Measurements from ENCODE around the gene CALR3.
"Not testable (repeated sequence)": the region's sequence is repeated elsewhere in the genome, so short reads cannot be mapped to it uniquely, and the experiment has no call there.

CALR3 gene

DNA sequence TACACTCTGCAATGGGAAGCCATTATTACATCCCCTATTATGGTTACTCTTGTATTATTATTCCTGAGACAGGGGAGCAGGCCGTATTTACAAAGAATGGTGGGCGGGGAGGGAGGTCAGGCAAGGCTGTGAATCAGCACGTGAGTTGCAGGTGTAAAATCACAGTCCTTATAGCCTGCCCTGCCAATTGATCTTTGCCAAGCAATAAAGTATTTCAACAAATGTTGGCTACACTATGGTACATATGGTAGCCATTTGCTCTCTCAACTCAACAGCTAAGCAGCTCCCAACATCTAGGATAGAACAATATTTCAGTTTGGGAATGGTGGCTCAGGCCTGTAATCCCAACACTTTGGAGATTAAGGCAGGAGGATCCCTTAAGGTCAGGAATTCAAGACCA, 36.3 kb downstream of the CALR3 start:
- no peak overlapping the region for H3K27ac ChIP-seq
- DNase-seq (ENCODE audit: low read depth, low spot score): no peak

DNA sequence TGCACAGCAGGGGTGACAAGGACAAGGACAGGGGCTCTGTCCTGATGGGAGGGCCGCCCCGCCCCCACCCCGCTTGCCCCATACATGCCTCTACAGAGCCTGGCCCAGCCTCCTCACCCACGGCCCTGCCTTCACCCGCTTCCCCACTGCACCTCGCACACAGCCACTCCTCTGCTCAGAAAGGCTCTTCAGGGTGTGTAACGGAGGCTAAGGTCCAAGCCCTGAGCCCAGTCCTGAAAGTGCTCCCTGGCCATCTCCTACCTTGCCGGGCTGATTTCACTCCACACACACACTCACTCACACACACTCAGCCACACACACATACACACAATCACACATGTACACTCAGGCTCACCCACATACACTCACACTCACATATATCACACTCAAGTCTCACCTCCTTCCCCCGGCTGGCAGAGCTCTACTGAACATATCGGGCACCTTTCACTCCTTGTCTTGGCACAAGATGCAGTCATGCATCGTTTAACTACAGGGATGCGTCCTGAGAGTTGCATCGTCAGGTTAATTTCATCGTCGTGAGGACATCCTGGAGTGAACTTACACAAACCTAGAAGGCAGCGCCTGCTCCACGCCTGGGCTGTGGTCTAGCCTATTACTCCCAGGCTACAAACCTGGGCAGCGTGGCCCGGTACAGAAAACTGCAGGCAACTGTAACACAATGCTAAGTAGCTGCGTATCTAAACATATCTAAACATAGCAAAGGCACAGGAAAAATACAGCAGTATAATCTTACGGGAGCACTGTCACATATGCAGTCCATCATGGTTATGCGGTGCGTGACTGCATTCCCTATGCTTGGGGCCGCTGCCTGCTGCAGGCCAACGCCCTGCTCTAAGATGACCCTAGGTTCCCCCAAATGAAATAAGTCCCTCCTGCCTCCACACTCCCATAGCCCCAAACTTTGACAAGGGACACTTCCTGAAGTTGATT, 37.3 kb downstream of the CALR3 start:
- no peak for DNase-seq (ENCODE audit: low read depth, low spot score)
- H3K27ac ChIP-seq: no peak overlapping the region

DNA sequence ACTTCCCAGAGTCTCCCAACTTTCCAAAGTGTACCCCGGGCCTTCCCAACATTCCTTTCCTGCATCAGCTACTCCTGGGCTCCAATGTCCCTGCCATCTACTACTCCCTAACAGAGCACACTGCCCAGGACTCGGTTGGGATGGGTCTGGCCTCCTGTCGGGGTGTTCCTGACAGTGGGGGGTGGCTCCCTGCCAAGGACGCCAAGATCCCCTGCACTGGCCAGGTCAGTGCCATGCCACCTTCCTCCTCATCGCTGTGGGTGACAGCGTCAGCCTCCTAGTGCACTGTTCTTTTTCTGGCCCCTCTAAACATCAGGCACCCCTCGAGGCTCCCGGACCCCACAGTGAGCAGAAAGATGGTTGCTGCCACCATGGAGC, 38.0 kb downstream of the CALR3 start:
- DNase-seq (ENCODE audit: low read depth, low spot score): no peak
- H3K27ac ChIP-seq: no peak overlapping the region

DNA sequence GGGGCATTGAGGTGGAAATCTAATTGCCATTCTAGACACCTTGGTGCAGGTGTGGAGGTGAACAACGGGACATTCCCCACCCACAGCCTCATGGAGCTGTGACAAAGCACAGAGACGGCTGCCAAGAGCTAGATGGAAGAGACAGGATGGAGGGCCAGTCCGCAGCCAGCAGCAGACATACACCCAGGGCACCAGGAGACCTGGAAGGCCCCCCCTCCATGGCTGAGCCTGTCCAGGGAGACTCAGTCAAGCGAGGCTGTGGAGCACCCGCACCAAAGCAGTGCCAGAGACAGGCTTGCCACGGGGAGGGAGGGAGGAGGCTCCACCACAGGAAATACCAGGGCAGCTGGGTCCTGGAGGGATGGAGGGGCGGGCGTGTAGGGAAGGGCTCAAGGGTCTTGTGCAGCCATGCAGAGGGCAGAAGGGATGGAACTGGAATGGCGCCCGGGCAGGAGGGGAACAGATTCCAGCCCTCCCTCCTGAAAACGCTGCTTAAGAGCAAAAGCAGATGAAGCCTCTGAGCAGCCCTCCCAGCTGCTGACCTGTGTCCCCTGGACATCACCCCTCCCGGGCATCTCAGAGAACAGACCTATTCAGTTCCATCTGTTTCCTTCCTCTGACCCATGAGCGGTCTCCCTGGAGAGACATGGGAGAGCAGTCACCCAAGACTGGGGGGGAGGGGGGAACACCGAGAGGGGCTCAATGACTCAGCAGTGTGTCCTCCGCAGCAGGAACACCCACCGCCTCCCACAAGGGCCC, 38.6 kb downstream of the CALR3 start:
- no peak overlapping the region for H3K27ac ChIP-seq
- no peak for DNase-seq (ENCODE audit: low read depth, low spot score)

DNA sequence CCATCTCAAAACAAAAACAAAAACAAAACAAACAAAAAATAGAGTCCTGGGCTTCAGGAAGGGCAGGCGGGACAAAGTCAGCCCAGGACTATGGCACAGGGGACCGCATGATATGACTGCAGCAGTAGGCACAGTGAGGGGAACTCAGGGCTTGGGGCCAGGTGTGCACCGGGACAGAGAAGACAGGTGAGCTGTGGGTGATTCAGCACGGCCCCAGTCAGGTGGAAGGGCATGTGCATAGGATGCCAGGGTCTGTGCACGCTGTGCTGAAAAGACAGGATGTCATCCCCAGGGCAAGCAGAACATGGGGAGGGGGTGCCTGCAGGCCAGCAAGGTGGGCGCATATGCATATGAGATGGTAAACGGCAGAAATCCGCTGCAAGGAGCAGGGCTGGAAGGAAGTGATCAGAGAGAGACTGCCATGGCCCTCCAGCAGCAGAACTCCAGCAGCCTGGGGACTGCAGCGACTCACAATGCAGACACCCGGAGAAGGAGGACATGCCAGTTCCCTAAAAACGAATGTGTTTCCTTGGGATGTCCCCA, 39.2 kb downstream of the CALR3 start:
- H3K27ac ChIP-seq: no peak overlapping the region

DNA sequence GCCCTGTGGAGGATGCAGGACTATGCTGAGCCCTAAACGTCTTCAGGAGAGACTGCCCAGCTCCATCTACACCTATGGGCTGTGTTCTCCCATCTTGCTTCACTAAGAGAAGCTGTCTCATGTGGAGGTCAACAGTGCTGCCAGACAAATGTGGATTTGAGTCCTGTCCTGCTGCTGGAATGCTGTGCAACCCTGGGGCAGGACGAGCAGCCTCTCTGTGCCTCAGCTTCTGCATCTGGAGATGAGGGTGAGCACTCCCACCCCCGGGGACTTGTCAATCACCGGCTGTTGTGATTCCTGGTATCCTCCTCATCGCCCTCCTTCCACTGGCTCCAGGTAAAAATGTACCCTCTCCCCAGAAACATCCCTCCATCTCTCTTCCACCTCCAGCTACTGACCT, 40.5 kb downstream of the CALR3 start:
- H3K27ac ChIP-seq: no peak overlapping the region
- no peak for DNase-seq (ENCODE audit: low read depth, low spot score)

More for the DNA sequence above, 39.2 kb downstream of the CALR3 start:
- no peak for DNase-seq (ENCODE audit: low read depth, low spot score)

DNA sequence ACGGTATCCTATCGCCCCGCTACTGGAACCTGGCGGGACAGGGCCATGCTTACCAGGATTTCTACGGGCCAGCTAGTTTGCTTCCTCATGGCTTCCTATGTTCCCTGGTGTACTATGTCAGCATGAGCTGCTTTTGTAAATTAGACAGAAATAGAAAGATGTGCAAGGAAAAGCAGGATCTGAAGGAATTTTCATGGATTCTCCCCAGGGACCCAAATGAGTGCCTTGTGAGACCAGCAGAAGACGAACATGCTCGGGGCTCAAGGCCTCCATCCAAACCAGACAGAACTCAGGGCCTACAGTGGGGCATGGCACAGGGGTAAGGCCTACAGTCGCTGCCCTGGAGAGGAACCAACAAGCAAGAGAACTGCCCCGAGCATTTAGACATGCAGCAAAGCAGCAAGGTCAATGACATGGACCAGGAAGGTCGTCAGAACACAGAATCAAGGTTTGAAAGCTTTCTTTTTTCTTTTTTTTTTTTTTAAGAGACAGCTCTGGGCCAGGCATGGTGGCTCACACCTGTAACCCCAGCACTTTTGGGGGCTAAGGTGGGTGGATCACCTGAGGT, 41.5 kb downstream of the CALR3 start:
- H3K27ac ChIP-seq: no peak overlapping the region
- no peak for DNase-seq (ENCODE audit: low read depth, low spot score)

DNA sequence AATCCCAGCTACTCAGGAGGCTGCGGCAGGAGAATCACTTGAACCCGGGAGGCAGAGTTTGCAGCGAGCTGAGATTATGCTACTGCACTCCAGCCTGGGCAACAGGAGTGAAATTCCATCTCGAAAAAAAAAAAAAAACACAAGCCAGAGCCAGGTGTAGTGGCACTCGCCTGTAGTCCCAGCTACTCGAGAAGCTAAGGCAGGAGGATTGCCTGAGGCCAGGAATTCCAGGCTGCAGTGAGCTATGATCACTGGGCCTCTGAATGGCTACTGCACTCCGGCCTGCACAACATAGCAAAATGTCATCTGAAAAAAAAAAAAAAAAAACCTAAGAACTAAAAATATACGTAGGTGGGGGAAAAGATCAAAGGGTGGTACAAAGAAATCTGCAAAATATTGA, 43.6 kb downstream of the CALR3 start:
- no peak overlapping the region for H3K27ac ChIP-seq
- DNase-seq (ENCODE audit: low read depth, low spot score): no peak

DNA sequence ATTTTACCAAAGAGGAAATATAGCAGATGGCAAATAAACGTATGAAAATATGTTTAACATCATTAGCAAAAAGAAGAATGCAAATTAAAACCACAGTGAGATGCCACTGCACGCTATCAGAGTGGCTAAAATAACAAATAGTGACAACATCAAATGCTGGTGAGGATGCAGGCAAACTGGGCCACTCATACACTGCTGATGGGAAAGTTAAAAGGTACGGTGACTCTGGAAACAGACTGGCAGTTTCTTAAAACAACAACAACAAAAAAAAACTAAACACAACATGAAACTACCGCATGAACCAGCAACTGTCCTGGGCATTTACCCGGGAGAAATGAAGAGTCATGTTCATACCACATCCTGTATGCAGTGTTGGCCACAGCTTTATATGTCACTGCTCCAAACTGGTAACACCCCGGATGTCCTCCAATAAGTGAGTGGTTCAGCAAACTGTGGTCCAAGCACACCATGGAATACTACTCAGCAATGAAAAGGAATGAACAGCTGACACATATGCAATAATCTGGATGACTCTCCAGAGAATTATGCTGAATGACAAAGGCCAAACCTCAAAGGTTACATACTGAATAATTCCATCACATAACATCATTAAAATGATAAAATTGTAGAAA, 46.5 kb downstream of the CALR3 start:
- no peak overlapping the region for H3K27ac ChIP-seq
- no peak for DNase-seq (ENCODE audit: low read depth, low spot score)

DNA sequence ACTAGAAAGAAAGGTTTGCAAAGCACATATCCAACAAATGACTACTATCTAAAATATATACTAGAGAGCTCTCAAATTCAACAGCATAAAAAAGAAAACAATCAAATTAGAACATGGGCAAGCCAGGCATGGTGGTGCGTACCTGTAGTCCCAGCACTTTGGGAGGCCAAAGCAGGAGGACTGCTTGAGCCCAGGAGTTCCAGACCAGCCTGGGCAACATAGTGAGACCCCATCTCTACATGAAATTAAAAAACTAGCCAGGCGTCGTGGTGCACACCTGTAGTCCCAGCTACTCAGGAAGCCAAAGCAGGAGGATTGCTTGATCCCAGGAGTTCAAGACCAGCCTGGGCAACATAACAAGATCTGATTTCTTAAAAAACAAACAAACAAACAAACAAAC, 47.1 kb downstream of the CALR3 start:
- H3K27ac ChIP-seq; DNase-seq (ENCODE audit: low read depth, low spot score): not testable (repeated sequence)

DNA sequence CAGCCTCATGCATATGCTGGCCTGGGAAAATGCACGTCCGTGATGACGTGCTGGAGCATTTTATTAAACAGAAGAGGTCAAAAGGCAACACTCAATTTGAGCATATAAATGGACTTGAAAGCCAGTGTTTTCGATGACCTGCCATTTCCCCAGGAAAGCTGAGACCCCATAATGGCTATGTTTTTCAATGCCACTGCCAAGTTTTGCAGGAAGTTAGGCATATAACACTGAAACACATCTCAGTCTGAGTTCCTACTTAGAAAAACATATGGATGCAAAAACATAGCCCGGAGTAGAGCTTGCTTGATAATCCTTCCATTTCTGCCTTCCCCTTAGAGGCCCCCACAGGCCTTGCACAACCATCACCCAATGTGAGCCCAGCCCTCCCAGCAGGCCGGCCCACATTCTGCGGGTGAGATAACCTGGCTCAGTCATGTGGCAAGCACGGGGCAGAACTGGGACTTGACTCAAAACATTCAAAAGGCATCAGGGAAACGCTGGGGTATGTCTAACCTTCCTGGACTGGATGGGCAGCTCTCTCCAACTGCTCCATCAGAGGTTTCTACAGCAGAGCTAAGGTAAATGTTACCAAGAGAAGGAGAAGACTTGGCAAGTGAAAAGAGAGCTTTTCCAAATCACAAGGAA, 49.1 kb downstream of the CALR3 start:
- peak overlapping the region; percentile 29 for H3K27ac ChIP-seq
- no peak for DNase-seq (ENCODE audit: low read depth, low spot score)

DNA sequence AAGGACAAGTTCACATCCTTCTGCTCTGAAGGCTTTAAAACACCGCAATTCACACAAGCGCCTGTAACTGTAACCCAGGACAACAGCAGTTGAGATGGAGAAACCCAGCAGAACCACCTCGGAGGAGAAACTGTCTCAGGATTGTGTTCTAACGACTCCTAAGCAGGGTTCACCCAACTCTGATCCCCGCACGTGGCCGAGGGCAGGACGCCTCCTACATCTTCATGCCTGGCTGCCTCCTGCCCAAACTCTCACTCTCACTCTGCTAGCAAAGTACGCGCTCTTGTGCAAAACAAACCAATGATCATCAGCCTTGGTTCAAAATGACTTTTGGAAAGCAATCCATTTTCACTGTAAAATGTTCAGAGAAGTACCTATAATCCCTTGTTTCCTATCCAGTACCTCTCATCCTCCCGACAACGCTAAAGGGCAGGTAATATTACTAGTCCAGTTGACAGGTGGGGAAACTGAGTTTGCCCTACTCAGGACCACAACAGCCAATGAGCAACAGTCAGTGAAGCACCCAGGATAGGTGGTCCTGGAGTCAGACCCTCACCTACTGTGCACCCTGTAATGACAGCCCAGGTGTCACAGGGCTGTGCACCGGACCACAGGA, 49.8 kb downstream of the CALR3 start:
- no peak overlapping the region for H3K27ac ChIP-seq
- DNase-seq (ENCODE audit: low read depth, low spot score): no peak

DNA sequence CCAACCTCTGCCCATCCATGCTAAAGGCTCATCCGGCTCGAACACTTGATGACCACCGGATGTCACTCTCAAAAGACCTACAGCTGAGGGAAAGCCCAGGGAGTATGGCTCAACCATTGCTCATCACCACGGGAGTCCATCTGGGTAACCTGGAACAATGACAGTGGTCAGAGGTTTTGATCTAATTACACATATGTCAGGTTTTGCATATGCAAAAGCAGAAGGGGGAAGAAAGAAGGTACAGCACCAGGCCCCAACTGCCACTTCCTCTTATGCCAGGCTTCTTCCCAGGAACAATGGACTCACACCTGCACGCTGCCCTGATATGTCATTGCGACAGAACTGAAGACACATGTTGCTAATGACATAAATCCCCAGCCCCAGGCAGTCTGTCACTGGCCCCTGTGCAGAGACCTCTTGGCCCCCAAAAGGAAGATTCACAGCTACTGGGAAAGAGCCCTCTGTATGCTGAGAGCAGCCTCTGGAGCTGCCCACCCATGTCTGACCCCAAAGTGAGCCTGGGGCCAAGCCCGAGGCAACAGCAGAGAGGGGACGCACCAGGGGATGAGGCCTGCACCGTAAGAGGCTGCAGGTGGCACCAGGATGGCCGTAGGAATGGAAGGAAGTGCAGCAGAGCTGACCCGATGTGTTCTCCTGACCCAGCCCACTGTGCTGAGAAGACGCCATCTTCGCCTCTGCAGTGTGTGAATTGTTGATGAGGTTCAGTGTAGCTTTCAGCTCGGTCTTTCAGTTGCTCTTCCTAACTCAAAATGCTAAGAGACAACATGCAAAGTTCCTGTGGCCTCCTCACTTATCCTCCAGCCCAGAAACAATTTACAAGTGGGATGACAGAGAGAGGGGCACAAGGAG, 50.5 kb downstream of the CALR3 start:
- no peak overlapping the region for H3K27ac ChIP-seq
- DNase-seq (ENCODE audit: low read depth, low spot score): no peak

DNA sequence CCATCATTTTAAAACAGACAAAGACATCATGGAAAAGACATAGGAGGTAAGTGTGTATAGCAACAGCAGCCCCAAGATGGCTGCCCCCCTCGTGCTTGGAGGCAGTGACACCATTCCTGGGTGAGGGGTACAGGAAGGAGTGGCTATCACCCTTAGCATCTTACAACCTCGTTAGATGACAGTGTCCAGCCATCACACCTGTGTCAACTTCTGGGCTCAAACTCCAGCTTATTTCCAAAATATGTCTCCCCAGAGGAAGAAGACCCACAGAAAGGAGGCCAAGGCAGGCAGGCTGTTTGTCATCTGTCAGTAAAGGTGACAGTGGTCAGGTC, 51.7 kb downstream of the CALR3 start:
- H3K27ac ChIP-seq: no peak overlapping the region
- no peak for DNase-seq (ENCODE audit: low read depth, low spot score)

DNA sequence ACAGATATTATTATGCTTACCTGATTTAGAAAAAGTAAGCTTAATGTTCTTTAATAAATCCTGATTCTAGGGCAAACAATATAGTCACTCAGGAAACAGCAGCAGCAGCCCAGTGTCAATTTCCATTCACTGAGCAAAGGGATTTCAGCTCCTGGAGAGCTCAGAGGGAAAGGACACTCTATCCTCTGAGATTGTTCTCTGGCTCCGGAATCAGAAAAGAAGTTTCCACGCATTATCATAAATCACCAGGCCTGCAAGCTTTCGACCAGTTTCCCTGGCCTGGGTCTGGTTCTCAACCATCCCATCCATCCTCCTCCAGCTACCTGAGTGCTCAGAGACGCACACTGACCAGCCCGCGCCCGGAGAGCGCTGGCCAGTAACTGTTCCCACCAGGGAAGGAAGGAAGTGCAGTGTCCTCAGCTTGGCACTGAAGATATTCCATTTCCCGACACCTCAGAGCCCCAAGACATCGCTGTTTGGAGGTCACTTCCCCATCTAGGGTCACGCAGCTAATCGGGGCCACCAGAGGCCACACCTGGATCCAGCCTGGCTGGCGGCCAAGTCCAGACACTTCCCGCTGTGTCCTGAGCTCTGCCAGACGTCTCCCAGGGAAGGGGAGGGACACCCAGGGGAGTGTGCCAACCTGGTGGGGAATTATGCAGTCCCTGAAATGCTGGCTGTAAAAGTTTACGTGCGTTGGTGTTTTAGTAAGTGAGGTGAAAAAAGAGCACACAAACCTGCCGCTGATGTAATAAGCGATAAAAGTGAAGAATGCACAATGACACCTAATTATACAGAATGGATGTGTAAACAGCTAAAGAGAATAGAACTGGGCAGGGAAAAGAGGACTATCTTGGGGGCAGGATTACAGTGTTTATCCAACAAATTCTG, 53.3 kb downstream of the CALR3 start:
- no peak for DNase-seq (ENCODE audit: low read depth, low spot score)
- H3K27ac ChIP-seq: no peak overlapping the region

DNA sequence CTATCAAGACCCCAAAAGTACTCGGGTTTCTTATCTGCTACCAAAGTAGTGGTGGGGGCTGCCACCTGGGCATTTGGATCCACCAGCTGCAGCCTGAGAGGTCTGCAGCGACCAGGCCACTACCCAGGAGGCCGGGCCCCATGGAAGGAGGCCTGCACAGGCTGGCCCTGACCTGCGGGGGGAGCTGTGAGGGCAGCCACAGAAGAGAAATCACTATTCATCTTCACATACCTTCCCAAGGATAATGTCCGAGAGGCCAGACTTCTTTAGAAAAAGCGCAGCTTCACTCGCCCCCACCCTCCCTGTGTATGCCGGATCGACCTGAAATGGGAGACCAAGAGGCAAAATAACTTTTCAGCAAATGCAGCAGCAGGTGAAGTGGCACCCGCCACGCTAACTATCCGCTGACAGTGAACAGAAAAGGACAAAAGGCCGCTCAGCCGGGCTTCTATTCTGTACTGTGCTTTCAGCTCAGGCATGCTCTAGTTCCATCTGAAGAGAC, 54.3 kb downstream of the CALR3 start:
- no peak overlapping the region for H3K27ac ChIP-seq
- DNase-seq (ENCODE audit: low read depth, low spot score): no peak

DNA sequence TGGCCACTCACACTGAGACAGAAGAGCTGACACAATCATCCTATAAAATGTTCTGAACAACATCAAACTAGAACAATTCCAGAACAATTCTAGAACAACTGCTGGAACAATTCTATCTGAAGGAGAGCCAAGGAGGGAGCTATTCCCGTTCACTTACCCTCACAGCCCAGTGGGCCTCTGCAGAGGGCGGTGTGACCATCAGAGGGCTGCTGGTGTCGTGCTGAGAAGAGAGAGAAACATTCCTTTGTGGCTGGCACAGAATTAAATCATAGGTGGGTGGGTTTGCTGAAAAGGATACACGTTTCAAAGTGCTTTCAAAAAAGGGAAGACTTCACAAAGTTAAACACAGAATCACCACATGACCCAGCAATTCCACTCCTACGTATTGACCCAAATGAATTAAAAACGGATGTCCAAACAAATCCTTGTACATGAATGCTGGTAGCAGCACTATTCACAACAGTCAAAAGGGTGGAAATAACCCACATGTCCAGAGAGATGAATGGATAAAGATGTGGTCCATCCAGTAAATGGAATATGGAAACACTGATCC, 59.1 kb downstream of the CALR3 start:
- DNase-seq (ENCODE audit: low read depth, low spot score): no peak
- H3K27ac ChIP-seq: no peak overlapping the region

All from epithelial cell of prostate (primary cell).